K562 (cell line): ENCODE data around the gene SLC45A3. TPM values are rescaled to one million over a fixed set of nuclear protein-coding genes. Genes with fewer than 3 reads are reported as not detected.

ENCODE experiments used
- ATAC-seq: fragments of 200-7000 bp; cut with Tn5 transposase; 3 replicates; pipeline ENCODE4 v1.9.1; 2020; ENCODE audit warnings: moderate library complexity
- Bru-seq: library from RNA; stranded (reverse); fragments of 400-500 nt; gene quantifications from one replicate; lab custom pipeline; 2021; lab: Mats Ljungman, UMichigan
- BruChase-seq, 2 experiments: library from RNA; stranded (reverse); fragments of 400-500 nt; gene quantifications; one replicate each; lab custom pipeline; 2021; lab: Mats Ljungman, UMichigan
- BruUV-seq: library from RNA; stranded (reverse); fragments of 400-500 nt; replicated peaks from 2 replicates; lab custom pipeline; 2021; lab: Mats Ljungman, UMichigan
- CTCF ChIA-PET: fragments of 300-600 bp; formaldehyde crosslinking; extraction: SDS; loops from one replicate; lab custom pipeline; 2021; ENCODE audit warnings: low intra/inter-chr PET ratio; lab: Yijun Ruan, JAX
- POLR2A ChIA-PET: fragments of 300-600, 350-650 bp; sonication (Branson Sonifier 250); formaldehyde crosslinking; extraction: SDS; loops from one replicate; lab custom pipeline; 2021; ENCODE audit warnings: antibody characterized with exemption, inconsistent platforms; lab: Yijun Ruan, JAX
- DNase-seq, 4 experiments: peaks; one replicate each; pipeline versions ENCODE4 v3.0.0 to v3.0.0-alpha.2; 2011 to 2018; ENCODE audit warnings: low spot score in 3 of 4, mixed read lengths in 3 of 4; ENCODE audit errors: extremely low read depth in 1 of 4
- FAIRE-seq: peaks from 2 replicates; lab custom pipeline; 2011; peaks lifted over from hg19 to GRCh38; lab: Jason Lieb, UNC
- H2AFZ ChIP-seq: 2 replicates; pipeline ENCODE4 v1.6.0; 2011; ENCODE audit warnings: low read depth, low read length, control low read depth, inconsistent platforms
- H3K27ac ChIP-seq: fragments of 200-600 bp; 3 replicates; pipeline ENCODE4 v1.8.0; 2011; ENCODE audit warnings: low read depth, mild to moderate bottlenecking, control low read depth, inconsistent platforms, low read length, moderate library complexity, mixed read lengths; ENCODE audit errors: extremely low read depth
- H3K27me3 ChIP-seq, 2 experiments: fragments of 300-600 bp in 1 of 2; 2 replicates in 1 of 2; 3 replicates in 1 of 2; pipeline versions ENCODE4 v1.6.0 to v1.8.0; 2011; ENCODE audit warnings: inconsistent platforms in 2 of 2, low read length in 2 of 2, mild to moderate bottlenecking in 1 of 2, mixed read lengths in 1 of 2, moderate library complexity in 1 of 2; ENCODE audit not compliant: control insufficient read depth in 2 of 2, insufficient read depth in 2 of 2
- H3K36me3 ChIP-seq: fragments of 300-600 bp; 3 replicates; pipeline ENCODE4 v1.8.0; 2011; ENCODE audit warnings: mild to moderate bottlenecking, low read length, inconsistent platforms; ENCODE audit not compliant: control insufficient read depth, insufficient read depth
- H3K4me1 ChIP-seq, 2 experiments: fragments of 200-600 bp in 1 of 2; replicated peaks in 1 of 2; 2 replicates in 1 of 2; 3 replicates in 1 of 2; pipeline versions ENCODE4 v1.5.1 to v1.8.0; 2011; ENCODE audit warnings: inconsistent platforms in 2 of 2, low read length in 2 of 2, mild to moderate bottlenecking in 1 of 2, mixed read lengths in 1 of 2, moderate library complexity in 1 of 2; ENCODE audit not compliant: control insufficient read depth in 2 of 2, insufficient read depth in 2 of 2
- H3K4me2 ChIP-seq: 2 replicates; pipeline ENCODE4 v1.6.1; 2011; ENCODE audit warnings: low read length, control low read depth, inconsistent platforms, mixed read lengths; ENCODE audit not compliant: insufficient read depth
- H3K4me3 ChIP-seq: fragments of 200-600 bp; sonication (generic), shearing (Covaris generic); 2 replicates; pipeline ENCODE4 v1.5.1; 2016; ENCODE audit warnings: control low read depth, inconsistent platforms
- H3K79me2 ChIP-seq: fragments of 200-600 bp; 3 replicates; pipeline ENCODE4 v1.8.0; 2011; ENCODE audit warnings: low read length, inconsistent platforms; ENCODE audit not compliant: control insufficient read depth, insufficient read depth
- H3K9ac ChIP-seq, 2 experiments: 2 replicates each; pipeline versions ENCODE4 v1.6.0 to v1.6.1; 2011; ENCODE audit warnings: low read depth in 2 of 2, low read length in 2 of 2, control low read depth in 1 of 2, inconsistent platforms in 1 of 2, mild to moderate bottlenecking in 1 of 2, mixed read lengths in 1 of 2; ENCODE audit not compliant: insufficient read depth in 1 of 2
- H3K9me1 ChIP-seq: one replicate; pipeline ENCODE4 v1.6.0; 2011; ENCODE audit warnings: inconsistent platforms, mild to moderate bottlenecking, low read length, moderate library complexity; ENCODE audit not compliant: control insufficient read depth, insufficient read depth
- H3K9me3 ChIP-seq: replicated peaks from 2 replicates; pipeline ENCODE4 v1.5.1; 2011; ENCODE audit warnings: low read depth, low read length, inconsistent platforms; ENCODE audit not compliant: control insufficient read depth, insufficient read depth
- H4K20me1 ChIP-seq: replicated peaks from 2 replicates; pipeline ENCODE4 v1.6.1; 2011; ENCODE audit warnings: low read length, inconsistent platforms, mixed read lengths; ENCODE audit not compliant: control insufficient read depth, insufficient read depth
- HDAC1 ChIP-seq, 2 experiments: fragments of 450-650 bp; IDR thresholded peaks; 2 replicates each; pipeline ENCODE4 v1.6.1; 2016 to 2017; ENCODE audit warnings: inconsistent platforms in 1 of 2, mild to moderate bottlenecking in 1 of 2, moderate library complexity in 1 of 2
- REST ChIP-seq, 2 experiments: fragments of 450-650 bp; formaldehyde crosslinking in 1 of 2; IDR thresholded peaks; 2 replicates each; pipeline versions ENCODE4 v1.4.0 to v1.6.1; 2014 to 2020; ENCODE audit warnings: mild to moderate bottlenecking in 2 of 2, borderline replicate concordance in 1 of 2, low read depth in 1 of 2
- SIN3A ChIP-seq, 2 experiments: fragments of 150-350 bp in 1 of 2; IDR thresholded peaks; 2 replicates each; pipeline ENCODE4 v1.6.1; 2011 to 2016; ENCODE audit warnings: borderline replicate concordance in 2 of 2, low read depth in 2 of 2, low read length in 2 of 2, mild to moderate bottlenecking in 2 of 2, moderate library complexity in 2 of 2; ENCODE audit not compliant: control insufficient read depth in 1 of 2
- YY1 ChIP-seq, 3 experiments: IDR thresholded peaks; 2 replicates each; pipeline ENCODE4 v1.6.1; 2011; ENCODE audit warnings: low read length in 2 of 3, mild to moderate bottlenecking in 2 of 3, moderate library complexity in 2 of 3, borderline replicate concordance in 1 of 3, control low read depth in 1 of 3, low read depth in 1 of 3; ENCODE audit not compliant: insufficient read depth in 3 of 3, insufficient replicate concordance in 2 of 3, control insufficient read depth in 1 of 3, insufficient read length in 1 of 3; ENCODE audit errors: extremely low read depth in 1 of 3
- ZNF197 ChIP-seq: fragments of 200-800 bp; sonication (Bioruptor generic); IDR thresholded peaks from 2 replicates; pipeline ENCODE4 v1.6.1; 2016; ENCODE audit warnings: low read depth, missing genetic modification characterization, missing compliant biosample characterization
- WGBS: fragments of 100-300 bp; shearing (Covaris generic); methylation state at CpG from one replicate; pipeline ENCODE4 v1.1.6; 2016; ENCODE audit warnings: low coverage, mixed read lengths; ENCODE audit not compliant: insufficient coverage; ENCODE audit errors: missing lambda C conversion rate; 5-methylcytosine and 5-hydroxymethylcytosine counted together
- in situ Hi-C: fragments of 300-500 bp; cut with MboI; formaldehyde crosslinking; loops from 4 replicates; pipeline ENCODE4 v1.15.0; 2018; ENCODE audit warnings: inconsistent platforms, mixed read lengths
- intact Hi-C: fragments of 100-400 bp; cut with micrococcal nuclease; formaldehyde crosslinking; loops from 2 replicates; pipeline ENCODE4 v1.14.2; 2022
- long read RNA-seq, 3 experiments: library from polyadenylated mRNA in 2 of 3; library from RNA in 1 of 3; unstranded in 2 of 3; stranded (forward) in 1 of 3; transcript quantifications; one replicate each; pipeline ENCODE4 v2.0.0, GENCODE V29; 2019 to 2022
- polyA minus RNA-seq, 3 experiments: library from RNA; depleted of rRNA, polyadenylated mRNA; stranded (reverse); fragments of >200 nt; gene quantifications; 2 replicates each; pipeline ENCODE4 v1.2.3, GENCODE V29; 2011
- polyA plus RNA-seq, 8 experiments: library from polyadenylated mRNA; depleted of rRNA in 4 of 8; stranded (reverse) in 5 of 8; unstranded in 3 of 8; fragments of >200 nt; fragmentation: Nextera tagmentation in 2 of 8; fragmentation: Illumina TruSeq in 1 of 8; extraction: Ambion mirVana in 2 of 8; extraction: Trizol in 1 of 8; gene quantifications; 2 replicates each; pipeline versions ENCODE4 v1.2.1 to v1.2.3, GENCODE V29; 2011 to 2014; ENCODE audit warnings: inconsistent platforms in 1 of 8, missing spikeins in 1 of 8
- total RNA-seq, 7 experiments: library from RNA; depleted of rRNA in 6 of 7; stranded (reverse); fragments of >200 nt in 6 of 7; fragmentation: Illumina TruSeq in 2 of 7; extraction: Trizol in 2 of 7; gene quantifications; 2 replicates each; pipeline versions ENCODE4 v1.2.1 to v1.2.3, GENCODE V29; 2011 to 2021; ENCODE audit warnings: low replicate concordance in 1 of 7

SLC45A3 gene
- 7.0 and 13.6 TPM in 2 replicates for total RNA-seq (2011; cell fraction: chromatin; rRNA removed; ENCODE audit: low replicate concordance)
- total RNA-seq (2011; cell fraction: nucleolus; rRNA removed): 10.5 and 12.5 TPM in 2 replicates
- 8.7 and 12.1 TPM in 2 replicates for total RNA-seq (2011; cell fraction: nucleoplasm; rRNA removed)
- 1.5 and 2.8 TPM in 2 replicates for total RNA-seq (2014; rRNA removed)
- 0.87 and 1.1 TPM in 2 replicates for total RNA-seq (2014; rRNA removed; fragmentation: Illumina TruSeq; extraction: Trizol)
- 0.60 and 0.83 TPM in 2 replicates for total RNA-seq (2015; rRNA removed; fragmentation: Illumina TruSeq; extraction: Trizol)
- 2.5 and 3.0 TPM in 2 replicates for total RNA-seq (2021)
- polyA plus RNA-seq (2011; rRNA removed): 3.3 and 3.5 TPM in 2 replicates
- polyA plus RNA-seq (2011; cell fraction: cytosol; rRNA removed): 2.7 and 5.8 TPM in 2 replicates
- 11.2 and 15.9 TPM in 2 replicates for polyA plus RNA-seq (2011; cell fraction: nucleus; rRNA removed)
- 1.4 and 4.0 TPM in 2 replicates for polyA plus RNA-seq (2012)
- 1.3 and 1.7 TPM in 2 replicates for polyA plus RNA-seq (2014; fragmentation: Illumina TruSeq; extraction: Trizol)
- polyA plus RNA-seq (2014; fragmentation: Nextera tagmentation; extraction: Ambion mirVana): under 1 TPM; 0.06 to 0.10 TPM
- polyA plus RNA-seq (2014; rRNA removed): 2.4 TPM in 2 replicates
- polyA minus RNA-seq (2011; rRNA and poly(A)+ RNA removed): 0.84 and 1.5 TPM in 2 replicates
- 1.3 and 1.8 TPM in 2 replicates for polyA minus RNA-seq (2011; cell fraction: cytosol; rRNA and poly(A)+ RNA removed)
- polyA minus RNA-seq (2011; cell fraction: nucleus; rRNA and poly(A)+ RNA removed): 2.4 and 2.8 TPM in 2 replicates
- percentile 46 among the genes with signal in this experiment for Bru-seq, nascent RNA
- BruChase-seq, experiment 1, labeled RNA remaining after a 2-hour chase: percentile 42 among the genes with signal in this experiment
- BruChase-seq, experiment 2, labeled RNA remaining after a 6-hour chase: percentile 41 among the genes with signal in this experiment
- long read RNA-seq, experiment 1, partial matches to known transcripts: 0 of 1 reads
- long read RNA-seq, experiment 1, other reads (novel, unspliced or antisense): 1 of 1 reads
- long read RNA-seq, experiment 2, partial matches to known transcripts: 1 of 4 reads
- long read RNA-seq, experiment 2, other reads (novel, unspliced or antisense): 1 of 4 reads
- long read RNA-seq, experiment 3: 0 reads

- ATAC-seq (peak; percentile 56), DNase-seq (peak; percentile 64 to 92 (median 84)), FAIRE-seq (no peak)
- Histone ChIP-seq H3K27me3 (no peaks in the 10 kb centered on the region), H3K79me2 (no peaks in the 10 kb centered on the region), H3K9me1 (no peaks in the 10 kb centered on the region), H3K4me3 (peak within 1 kb of the TSS; percentile 53), H3K4me1 (peaks cover 32 to 37% of the 10 kb centered on the region in 2 experiments), H3K9ac (peak within 1 kb of the TSS; percentile 68 to 89), H3K36me3 (no peaks in the 10 kb centered on the region), H2AFZ (peak within 1 kb of the TSS; percentile 82), H3K27ac (peak within 1 kb of the TSS; percentile 79), H3K9me3 (no peaks in the 10 kb centered on the region), H4K20me1 (no peaks in the 10 kb centered on the region; the same call in 1 of the 2 replicates), H3K4me2 (peak within 1 kb of the TSS; percentile 80)
- CTCF ChIA-PET: interaction anchor here (0.7 kb wide), 1 partner anchor 382 kb away, joined by 4 read pairs; no protein-coding TSS in a partner anchor
- in situ Hi-C loops (no loop called here), intact Hi-C loops (no loop called here)
- BruUV-seq: no TSS peak
- POLR2A ChIA-PET: interaction anchor here (0.7 to 1.6 kb wide), 9 partner anchors 9 to 58 kb away, joined by 3 to 7 read pairs (median 4); no protein-coding TSS in a partner anchor
- under 1% methylated on average over 57 of the region's 86 CpGs for WGBS
- TF ChIP-seq SIN3A (IDR thresholded peaks at IDR 0.05; ENCODE audit: borderline replicate concordance in 2 of 2, control insufficient read depth in 1 of 2, low read depth in 2 of 2, low read length in 2 of 2) (peak in 1 of 2 experiments; percentile 59; a peak in 1 of 4 replicates), REST (IDR thresholded peaks at IDR 0.05; ENCODE audit: borderline replicate concordance) (peak; percentile 2; the same call in 1 of the 2 replicates), REST (CRISPR knock-in tag; IDR thresholded peaks at IDR 0.05; ENCODE audit: low read depth) (0 out of 2 replicates have a peak, but pooled peaks have one; percentile 60), YY1 (IDR thresholded peaks at IDR 0.05; ENCODE audit: borderline replicate concordance in 1 of 3, control insufficient read depth in 1 of 3, extremely low read depth in 1 of 3, insufficient read depth in 3 of 3, insufficient read length in 1 of 3, insufficient replicate concordance in 2 of 3, low read depth in 1 of 3, low read length in 2 of 3) (no peak), ZNF197 (CRISPR knock-in tag) (no peak), HDAC1 (IDR thresholded peaks at IDR 0.05) (0 out of 4 replicates have a peak, but pooled peaks of 1 of the 2 experiments have one; percentile 16)
Measured at GRCh38 chr1:205680073-205680851, at the start of gene SLC45A3. Gene SLC45A3, minus strand, starts transcription at chr1:205680509. Its CDS starts 15,853 bp downstream, at chr1:205664656.
